ENCODE data around the gene IMMP2L. TPM values are rescaled to one million over a fixed set of nuclear protein-coding genes. Genes with fewer than 3 reads are reported as not detected.

Gene IMMP2L
- total RNA-seq, 4 donors from 2014 or later: 12.0 to 22.2 (median 17.5) TPM

- Histone ChIP-seq H3K27me3 (no peaks in the 10 kb centered on the region), H3K9me3 (no peaks in the 10 kb centered on the region), H3K27ac (replicated peaks in 1 of 4) (no peak overlapping the region), H3K4me3 (no peak overlapping the region), H3K4me1 (no peaks in the 10 kb centered on the region), H3K36me3 (no peaks in the 10 kb centered on the region)
- no peak for DNase-seq (ENCODE audit: extremely low spot score)
- TF ChIP-seq POLR2A (IDR thresholded peaks at IDR 0.05; ENCODE audit: low read depth) (no peak), EP300 (IDR thresholded peaks at IDR 0.05) (no peak), CTCF (IDR thresholded peaks at IDR 0.05) (no peak), POLR2AphosphoS5 (IDR thresholded peaks at IDR 0.05) (no peak)
- 56% methylated on average over 4 of the region's 4 CpGs for WGBS
- intact Hi-C loops (cut with DNase I): loop anchor here (10.0 kb wide), 1 partner anchor 652 kb away; no protein-coding TSS in a partner anchor
These were observed 479.9 kb downstream of the IMMP2L start for GRCh38 chr7:111082351-111082750.

DNA sequence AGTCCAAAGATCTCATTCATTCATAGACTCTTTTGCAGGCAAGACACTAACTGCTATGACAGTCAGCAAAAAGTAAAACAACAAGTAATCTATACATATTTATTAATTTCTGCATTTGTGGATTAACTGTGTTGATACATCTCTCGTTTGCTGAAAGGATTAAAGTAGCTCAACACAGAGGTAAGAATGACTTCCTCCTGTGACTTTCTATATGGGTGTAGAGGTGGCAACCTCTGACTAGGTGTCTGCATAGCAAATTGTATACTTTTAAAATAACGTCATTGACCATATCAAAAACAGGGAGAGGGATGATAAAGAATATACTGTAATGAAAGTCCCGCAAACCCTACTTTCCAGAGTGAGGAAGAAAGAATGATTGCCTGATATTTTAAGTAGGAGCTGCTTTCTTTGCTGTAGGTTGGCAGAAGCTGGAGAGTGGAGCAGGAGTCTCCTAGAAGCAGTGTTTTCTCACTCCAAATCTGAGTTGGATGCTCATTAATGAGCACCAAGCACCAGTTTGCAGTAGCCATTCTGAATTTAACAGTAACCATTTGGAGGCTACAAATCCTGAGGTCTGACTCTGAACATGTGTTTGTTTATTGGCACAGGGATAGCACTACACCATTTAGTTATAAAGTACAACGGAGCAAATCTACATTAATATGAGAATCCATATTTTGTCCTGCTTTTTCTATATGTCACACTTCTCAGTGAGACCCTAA, 480.6 kb downstream of the IMMP2L start:
- 91% methylated on average over 4 of the region's 4 CpGs for WGBS
- no peaks in the 10 kb centered on the region for H3K9me3 ChIP-seq
- H3K36me3 ChIP-seq: no peaks in the 10 kb centered on the region
- no peak overlapping the region for H3K4me3 ChIP-seq
- intact Hi-C loops (cut with DNase I): loop anchor here (10.0 kb wide), 1 partner anchor 653 kb away; no protein-coding TSS in a partner anchor
- no peak overlapping the region for H3K27ac ChIP-seq (replicated peaks in 1 of 4)
- no peaks in the 10 kb centered on the region for H3K27me3 ChIP-seq
- H3K4me1 ChIP-seq: no peaks in the 10 kb centered on the region
- no peak for DNase-seq (ENCODE audit: extremely low spot score)
- no peak for TF ChIP-seq EP300 (IDR thresholded peaks at IDR 0.05)
- no peak for TF ChIP-seq POLR2AphosphoS5 (IDR thresholded peaks at IDR 0.05)
- TF ChIP-seq CTCF (IDR thresholded peaks at IDR 0.05): no peak
- TF ChIP-seq POLR2A (IDR thresholded peaks at IDR 0.05; ENCODE audit: low read depth): no peak

GRCh38 chr7:111080495-111081105, 481.7 kb downstream of the IMMP2L start:
- no peak overlapping the region for H3K4me3 ChIP-seq
- no peaks in the 10 kb centered on the region for H3K9me3 ChIP-seq
- no peaks in the 10 kb centered on the region for H3K4me1 ChIP-seq
- no peaks in the 10 kb centered on the region for H3K27me3 ChIP-seq
- H3K27ac ChIP-seq (replicated peaks in 1 of 4): no peak overlapping the region
- no peak for DNase-seq (ENCODE audit: extremely low spot score)
- TF ChIP-seq POLR2AphosphoS5 (IDR thresholded peaks at IDR 0.05) (no peak), EP300 (IDR thresholded peaks at IDR 0.05) (no peak), CTCF (IDR thresholded peaks at IDR 0.05) (no peak), POLR2A (IDR thresholded peaks at IDR 0.05; ENCODE audit: low read depth) (no peak)
- intact Hi-C loops (cut with DNase I): loop anchor here (10.0 kb wide), 1 partner anchor 654 kb away; no protein-coding TSS in a partner anchor
- no peaks in the 10 kb centered on the region for H3K36me3 ChIP-seq
- WGBS: 97% methylated on average over 1 of the region's 1 CpG

- Histone ChIP-seq H3K36me3 (no peaks in the 10 kb centered on the region), H3K27ac (replicated peaks in 1 of 4) (no peak overlapping the region), H3K9me3 (no peaks in the 10 kb centered on the region), H3K4me1 (peaks cover 0 to 7% (median 3%) of the 10 kb centered on the region in 4 donors), H3K4me3 (no peak overlapping the region), H3K27me3 (no peaks in the 10 kb centered on the region)
- intact Hi-C loops (cut with DNase I): no loop called here
- TF ChIP-seq POLR2AphosphoS5 (IDR thresholded peaks at IDR 0.05) (no peak), POLR2A (IDR thresholded peaks at IDR 0.05; ENCODE audit: low read depth) (no peak), EP300 (IDR thresholded peaks at IDR 0.05) (no peak), CTCF (IDR thresholded peaks at IDR 0.05) (no peak)
- DNase-seq (ENCODE audit: extremely low spot score): no peak
- WGBS: 98% methylated on average over 2 of the region's 2 CpGs
These were observed 485.3 kb downstream of the IMMP2L start for GRCh38 chr7:111077001-111077400.

All from esophagus muscularis mucosa (tissue), 4 donors.